ENCODE data around the gene AAR2.

The AAR2 gene

GRCh38 chr20:36235892-36236785, at the start of gene AAR2:
Gene AAR2, plus strand, starts transcription at chr20:36236478. Its CDS starts 3,391 bp downstream, at chr20:36239869.
- DNase-seq (ENCODE audit: low read depth in 2 of 2) = peak; percentile 64 to 68

GRCh38 chr20:36193977-36194712, 42.1 kb upstream of the AAR2 start:
- no peak for DNase-seq (ENCODE audit: low read depth in 2 of 2)

- DNase-seq (ENCODE audit: low read depth in 2 of 2) = no peak
Observed at GRCh38 chr20:36196676-36197075, 39.6 kb upstream of the AAR2 start.

GRCh38 chr20:36197271-36197670, 39.0 kb upstream of the AAR2 start:
- no peak for DNase-seq (ENCODE audit: low read depth in 2 of 2)

- peak; percentile 46 to 54 for DNase-seq (ENCODE audit: low read depth in 2 of 2)
Observed at GRCh38 chr20:36199345-36200257, 36.7 kb upstream of the AAR2 start.

GRCh38 chr20:36200451-36200850, 35.8 kb upstream of the AAR2 start:
- DNase-seq (ENCODE audit: low read depth in 2 of 2) = no peak

GRCh38 chr20:36201198-36201597, 35.1 kb upstream of the AAR2 start:
- no peak for DNase-seq (ENCODE audit: low read depth in 2 of 2)

- peak; percentile 50 to 55 for DNase-seq (ENCODE audit: low read depth in 2 of 2)
Observed at GRCh38 chr20:36202891-36203338, 33.4 kb upstream of the AAR2 start.

- DNase-seq (ENCODE audit: low read depth in 2 of 2) = no peak
Observed at GRCh38 chr20:36203861-36204260, 32.4 kb upstream of the AAR2 start.

GRCh38 chr20:36205026-36205425, 31.3 kb upstream of the AAR2 start:
- DNase-seq (ENCODE audit: low read depth in 2 of 2) = no peak

- DNase-seq (ENCODE audit: low read depth in 2 of 2) = no peak
Observed at GRCh38 chr20:36206068-36206467, 30.2 kb upstream of the AAR2 start.

- DNase-seq (ENCODE audit: low read depth in 2 of 2) = no peak
Observed at GRCh38 chr20:36206641-36207040, 29.6 kb upstream of the AAR2 start.

- DNase-seq (ENCODE audit: low read depth in 2 of 2) = no peak
Observed at GRCh38 chr20:36207602-36208001, 28.7 kb upstream of the AAR2 start.

GRCh38 chr20:36208257-36208656, 28.0 kb upstream of the AAR2 start:
- DNase-seq (ENCODE audit: low read depth in 2 of 2) = no peak

- DNase-seq (ENCODE audit: low read depth in 2 of 2) = no peak
Observed at GRCh38 chr20:36210436-36211021, 25.7 kb upstream of the AAR2 start.

GRCh38 chr20:36213362-36213761, 22.9 kb upstream of the AAR2 start:
- DNase-seq (ENCODE audit: low read depth in 2 of 2) = no peak

GRCh38 chr20:36214684-36215256, 21.5 kb upstream of the AAR2 start:
- DNase-seq (ENCODE audit: low read depth in 2 of 2) = no peak

- DNase-seq (ENCODE audit: low read depth in 2 of 2) = no peak
Observed at GRCh38 chr20:36215778-36216177, 20.5 kb upstream of the AAR2 start.

GRCh38 chr20:36216314-36217025, 19.8 kb upstream of the AAR2 start:
- DNase-seq (ENCODE audit: low read depth in 2 of 2) = no peak

GRCh38 chr20:36217226-36217625, 19.1 kb upstream of the AAR2 start:
- DNase-seq (ENCODE audit: low read depth in 2 of 2) = no peak
